Measurements from ENCODE around the gene APOF. TPM values are rescaled to one million over a fixed set of nuclear protein-coding genes. Genes with fewer than 3 reads are reported as not detected.

Gene APOF
- total RNA-seq, 1 experiment from 2014 or later: not detected

- TF ChIP-seq CTCF (IDR thresholded peaks at IDR 0.05; ENCODE audit: unreplicated experiment): no peak
- Mint-ChIP-seq H3K4me1 (ENCODE audit: low read depth, unreplicated experiment) (peaks cover 15% of the 10 kb centered on the region), H3K27me3 (ENCODE audit: unreplicated experiment) (no peaks in the 10 kb centered on the region), H3K9me3 (ENCODE audit: low read depth, unreplicated experiment) (no peaks in the 10 kb centered on the region), H3K27ac (ENCODE audit: unreplicated experiment) (no peak overlapping the region), H3K36me3 (ENCODE audit: insufficient read depth, unreplicated experiment) (peaks cover 18% of the 10 kb centered on the region), H3K4me3 (ENCODE audit: low read depth, unreplicated experiment) (no peak overlapping the region)
- no peak for DNase-seq
- no TSS peak for BruUV-seq (replicated peaks)
- CTCF ChIA-PET: interaction anchor here (0.8 kb wide), 1 partner anchor 11 kb away, joined by 5 read pairs; no protein-coding TSS in a partner anchor
- intact Hi-C loops (cut with micrococcal nuclease; ENCODE audit: unreplicated experiment): no loop called here
These were observed 21.0 kb downstream of the APOF start for GRCh38 chr12:56341616-56342015.

GRCh38 chr12:56339158-56339422 is 23.6 kb downstream of the APOF start:
- H3K9me3 Mint-ChIP-seq (ENCODE audit: low read depth, unreplicated experiment): no peaks in the 10 kb centered on the region
- H3K27ac Mint-ChIP-seq (ENCODE audit: unreplicated experiment): peak overlapping the region; percentile 42
- no peak overlapping the region for H3K4me3 Mint-ChIP-seq (ENCODE audit: low read depth, unreplicated experiment)
- H3K27me3 Mint-ChIP-seq (ENCODE audit: unreplicated experiment): no peaks in the 10 kb centered on the region
- H3K36me3 Mint-ChIP-seq (ENCODE audit: insufficient read depth, unreplicated experiment): peaks cover 14% of the 10 kb centered on the region
- TSS peak; percentile 26 for BruUV-seq (replicated peaks)
- no peak for DNase-seq
- TF ChIP-seq CTCF (IDR thresholded peaks at IDR 0.05; ENCODE audit: unreplicated experiment): no peak
- intact Hi-C loops (cut with micrococcal nuclease; ENCODE audit: unreplicated experiment): no loop called here
- peaks cover 15% of the 10 kb centered on the region for H3K4me1 Mint-ChIP-seq (ENCODE audit: low read depth, unreplicated experiment)
- CTCF ChIA-PET: no interaction called here

GRCh38 chr12:56338308-56339157 is 24.1 kb downstream of the APOF start, which contains the start of gene IL23A:
IL23A (plus strand) TSS chr12:56338884; CDS start chr12:56339045, 161 bp downstream.
- Mint-ChIP-seq H3K27me3 (ENCODE audit: unreplicated experiment) (no peaks in the 10 kb centered on the region), H3K4me1 (ENCODE audit: low read depth, unreplicated experiment) (peaks cover 17% of the 10 kb centered on the region), H3K27ac (ENCODE audit: unreplicated experiment) (peak within 1 kb of the TSS; percentile 42), H3K36me3 (ENCODE audit: insufficient read depth, unreplicated experiment) (peaks cover 16% of the 10 kb centered on the region), H3K9me3 (ENCODE audit: low read depth, unreplicated experiment) (no peaks in the 10 kb centered on the region), H3K4me3 (ENCODE audit: low read depth, unreplicated experiment) (no peak within 1 kb of the TSS)
- CTCF ChIA-PET: interaction anchor here (0.5 to 0.7 kb wide), 3 partner anchors 98 to 298 kb away, joined by 3 to 4 read pairs (median 3); no protein-coding TSS in a partner anchor
- intact Hi-C loops (cut with micrococcal nuclease; ENCODE audit: unreplicated experiment): no loop called here
- TF ChIP-seq CTCF (IDR thresholded peaks at IDR 0.05; ENCODE audit: unreplicated experiment): no peak
- DNase-seq: peak; percentile 66
- BruUV-seq (replicated peaks): no TSS peak

GRCh38 chr12:56337753-56338251 is 24.9 kb downstream of the APOF start:
- no TSS peak for BruUV-seq (replicated peaks)
- no peak overlapping the region for H3K4me3 Mint-ChIP-seq (ENCODE audit: low read depth, unreplicated experiment)
- CTCF ChIA-PET: interaction anchor here (0.5 kb wide), 1 partner anchor 99 kb away, joined by 4 read pairs; no protein-coding TSS in a partner anchor
- TF ChIP-seq CTCF (IDR thresholded peaks at IDR 0.05; ENCODE audit: unreplicated experiment): no peak
- no peaks in the 10 kb centered on the region for H3K27me3 Mint-ChIP-seq (ENCODE audit: unreplicated experiment)
- DNase-seq: no peak
- intact Hi-C loops (cut with micrococcal nuclease; ENCODE audit: unreplicated experiment): no loop called here
- H3K4me1 Mint-ChIP-seq (ENCODE audit: low read depth, unreplicated experiment): peaks cover 24% of the 10 kb centered on the region
- H3K27ac Mint-ChIP-seq (ENCODE audit: unreplicated experiment): no peak overlapping the region
- no peaks in the 10 kb centered on the region for H3K9me3 Mint-ChIP-seq (ENCODE audit: low read depth, unreplicated experiment)
- peaks cover 23% of the 10 kb centered on the region for H3K36me3 Mint-ChIP-seq (ENCODE audit: insufficient read depth, unreplicated experiment)
